Neural progenitor cell (in vitro differentiated cells): ENCODE data around the gene TRAPPC10.

Experiments used
- EZH2phosphoT487 ChIP-seq: fragments of 200-600 bp; sonication (generic); IDR thresholded peaks from 2 replicates; pipeline ENCODE4 v1.6.1; 2017; ENCODE audit warnings: antibody characterized with exemption
- TF ChIP-seq, protein P1 (sequence below): fragments of 200-600 bp; sonication (generic); IDR thresholded peaks from 2 replicates; pipeline ENCODE4 v1.5.1; 2017; ENCODE audit warnings: antibody characterized with exemption, mild to moderate bottlenecking

DNA sequence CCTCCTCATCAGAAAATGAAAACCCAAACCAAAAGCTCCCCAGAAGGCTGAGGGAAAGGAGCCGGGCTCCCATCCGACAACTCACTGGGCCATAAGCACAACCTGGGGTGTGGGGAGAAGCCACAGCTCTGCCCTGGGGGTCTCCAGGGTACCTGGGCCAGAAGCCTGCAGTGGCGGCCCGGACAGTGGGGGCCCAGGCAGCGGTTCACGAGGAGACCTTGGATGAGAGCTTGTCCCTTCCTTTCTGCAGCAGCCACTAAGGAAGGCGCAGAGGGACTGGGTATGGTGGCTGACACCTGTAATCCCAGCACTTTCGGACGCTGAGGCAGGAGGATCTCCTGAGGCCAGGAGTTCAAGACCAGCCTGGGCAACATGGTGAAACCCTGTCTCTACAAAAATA is 17.5 kb upstream of the TRAPPC10 start:
- TF ChIP-seq, protein P1, sequence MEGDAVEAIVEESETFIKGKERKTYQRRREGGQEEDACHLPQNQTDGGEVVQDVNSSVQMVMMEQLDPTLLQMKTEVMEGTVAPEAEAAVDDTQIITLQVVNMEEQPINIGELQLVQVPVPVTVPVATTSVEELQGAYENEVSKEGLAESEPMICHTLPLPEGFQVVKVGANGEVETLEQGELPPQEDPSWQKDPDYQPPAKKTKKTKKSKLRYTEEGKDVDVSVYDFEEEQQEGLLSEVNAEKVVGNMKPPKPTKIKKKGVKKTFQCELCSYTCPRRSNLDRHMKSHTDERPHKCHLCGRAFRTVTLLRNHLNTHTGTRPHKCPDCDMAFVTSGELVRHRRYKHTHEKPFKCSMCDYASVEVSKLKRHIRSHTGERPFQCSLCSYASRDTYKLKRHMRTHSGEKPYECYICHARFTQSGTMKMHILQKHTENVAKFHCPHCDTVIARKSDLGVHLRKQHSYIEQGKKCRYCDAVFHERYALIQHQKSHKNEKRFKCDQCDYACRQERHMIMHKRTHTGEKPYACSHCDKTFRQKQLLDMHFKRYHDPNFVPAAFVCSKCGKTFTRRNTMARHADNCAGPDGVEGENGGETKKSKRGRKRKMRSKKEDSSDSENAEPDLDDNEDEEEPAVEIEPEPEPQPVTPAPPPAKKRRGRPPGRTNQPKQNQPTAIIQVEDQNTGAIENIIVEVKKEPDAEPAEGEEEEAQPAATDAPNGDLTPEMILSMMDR = no peak
- no peak for TF ChIP-seq EZH2phosphoT487
